GM19372 (cell line): ENCODE data around the gene PLD5.
"Not testable (repeated sequence)": the region's sequence is repeated elsewhere in the genome, so short reads cannot be mapped to it uniquely, and the experiment has no call there.

Experiments used
- ATAC-seq: cut with Tn5 transposase; IDR thresholded peaks from one replicate; pipeline ENCODE4 v1.9.1; 2021; ENCODE audit warnings: mild to moderate bottlenecking, low read depth, moderate library complexity; ENCODE audit not compliant: unreplicated experiment

Gene PLD5

GRCh38 chr1:242086706-242087105 is 437.8 kb downstream of the PLD5 start:
- ATAC-seq = no peak

- no peak for ATAC-seq
These were observed 438.4 kb downstream of the PLD5 start for GRCh38 chr1:242086093-242086492.

- no peak for ATAC-seq
These were observed 440.8 kb downstream of the PLD5 start for GRCh38 chr1:242083742-242084141.

GRCh38 chr1:242081446-242081845 is 443.1 kb downstream of the PLD5 start:
- no peak for ATAC-seq

- no peak for ATAC-seq
These were observed 458.7 kb downstream of the PLD5 start for GRCh38 chr1:242065813-242066212.

- no peak for ATAC-seq
These were observed 462.2 kb downstream of the PLD5 start for GRCh38 chr1:242062271-242062670.

- ATAC-seq = no peak
These were observed 464.5 kb downstream of the PLD5 start for GRCh38 chr1:242059976-242060375.

- peak; percentile 71 for ATAC-seq
These were observed 465.9 kb downstream of the PLD5 start for GRCh38 chr1:242058582-242058981.

- not testable (repeated sequence) for ATAC-seq
These were observed 466.3 kb downstream of the PLD5 start for GRCh38 chr1:242058181-242058580.

- no peak for ATAC-seq
These were observed 466.8 kb downstream of the PLD5 start for GRCh38 chr1:242057745-242058115.

GRCh38 chr1:242056988-242057744 is 467.3 kb downstream of the PLD5 start:
- ATAC-seq = no peak

- ATAC-seq = no peak
These were observed 468.7 kb downstream of the PLD5 start for GRCh38 chr1:242055749-242056320.

GRCh38 chr1:242043165-242043564 is 481.3 kb downstream of the PLD5 start:
- ATAC-seq = no peak

- ATAC-seq = no peak
These were observed 490.1 kb downstream of the PLD5 start for GRCh38 chr1:242034392-242034791.

GRCh38 chr1:242033447-242033846 is 491.1 kb downstream of the PLD5 start:
- no peak for ATAC-seq
